GM21515 (cell line): ENCODE measurements around the gene DENND2D.

Experiments used
- ATAC-seq: cut with Tn5 transposase; IDR thresholded peaks from one replicate; pipeline ENCODE4 v1.9.1; 2021; ENCODE audit not compliant: unreplicated experiment

DENND2D gene

GRCh38 chr1:111183308-111184069 lies 17.0 kb downstream of the DENND2D start:
- no peak for ATAC-seq

DNA sequence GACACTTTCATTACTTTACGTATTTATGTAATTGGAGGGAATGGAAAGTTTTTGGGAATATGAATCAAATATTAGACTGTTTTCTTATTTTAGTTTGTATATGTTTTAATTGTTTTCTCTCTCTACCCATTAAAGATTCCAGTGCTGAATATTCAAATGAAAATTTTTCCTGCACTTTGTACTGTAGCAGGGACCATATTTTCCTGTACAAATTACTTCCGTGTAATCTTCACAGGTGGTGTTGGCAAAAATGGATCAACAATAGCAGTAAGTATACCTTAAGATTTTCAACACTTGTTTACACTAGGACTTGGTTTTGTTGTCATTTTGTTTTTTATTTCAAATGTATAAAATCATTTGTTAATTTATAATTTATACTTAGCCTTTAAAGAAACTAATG lies 18.4 kb downstream of the DENND2D start:
- ATAC-seq = no peak

- no peak for ATAC-seq
Measured at GRCh38 chr1:111179968-111180533, 20.4 kb downstream of the DENND2D start.

- no peak for ATAC-seq
Measured at GRCh38 chr1:111176678-111177077, 23.8 kb downstream of the DENND2D start.

- no peak for ATAC-seq
Measured at GRCh38 chr1:111175349-111175748, 25.1 kb downstream of the DENND2D start.

- no peak for ATAC-seq
Measured at GRCh38 chr1:111174070-111174469, 26.4 kb downstream of the DENND2D start.

DNA sequence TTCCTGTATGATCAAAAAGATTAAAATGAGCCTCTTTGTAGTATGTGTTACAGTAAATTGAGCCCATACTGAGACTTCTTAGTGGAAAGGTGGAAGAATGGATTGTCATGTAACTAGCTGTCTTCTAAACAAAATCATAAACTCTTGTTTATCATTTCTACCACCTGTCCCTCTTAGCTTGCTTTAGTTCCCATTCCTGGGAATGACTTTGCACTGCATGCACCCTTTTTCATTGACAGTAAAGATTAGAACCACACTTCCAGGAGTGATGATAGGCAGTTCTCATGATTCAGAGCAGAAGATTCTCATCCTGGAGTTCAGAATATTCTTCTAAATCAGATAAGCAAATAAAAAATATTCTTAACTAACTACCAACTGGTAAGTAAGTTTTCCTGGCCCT lies 28.0 kb downstream of the DENND2D start:
- ATAC-seq = no peak

GRCh38 chr1:111164151-111164550 lies 36.3 kb downstream of the DENND2D start:
- no peak for ATAC-seq

DNA sequence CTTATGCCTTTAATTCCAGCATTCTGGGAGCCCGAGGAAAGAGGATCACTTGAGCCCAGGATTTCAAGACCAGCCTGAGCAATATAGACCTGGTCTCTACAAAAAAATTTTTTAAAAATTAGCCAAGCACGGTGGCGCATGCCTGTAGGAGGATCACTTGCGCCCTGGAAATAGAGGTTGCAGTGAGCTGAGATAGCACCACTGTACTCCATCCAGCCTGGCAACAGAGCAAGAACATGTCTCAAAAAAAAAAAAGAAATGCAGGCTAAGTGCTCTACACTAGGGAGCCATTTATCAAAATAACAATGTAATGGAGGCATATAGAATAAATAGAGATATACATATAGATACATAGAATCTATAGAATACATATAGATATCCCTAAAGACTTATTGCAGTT lies 37.1 kb downstream of the DENND2D start:
- no peak for ATAC-seq

GRCh38 chr1:111162488-111162880 lies 38.0 kb downstream of the DENND2D start:
- ATAC-seq = no peak

- no peak for ATAC-seq
Measured at GRCh38 chr1:111161843-111162487, 38.5 kb downstream of the DENND2D start.

DNA sequence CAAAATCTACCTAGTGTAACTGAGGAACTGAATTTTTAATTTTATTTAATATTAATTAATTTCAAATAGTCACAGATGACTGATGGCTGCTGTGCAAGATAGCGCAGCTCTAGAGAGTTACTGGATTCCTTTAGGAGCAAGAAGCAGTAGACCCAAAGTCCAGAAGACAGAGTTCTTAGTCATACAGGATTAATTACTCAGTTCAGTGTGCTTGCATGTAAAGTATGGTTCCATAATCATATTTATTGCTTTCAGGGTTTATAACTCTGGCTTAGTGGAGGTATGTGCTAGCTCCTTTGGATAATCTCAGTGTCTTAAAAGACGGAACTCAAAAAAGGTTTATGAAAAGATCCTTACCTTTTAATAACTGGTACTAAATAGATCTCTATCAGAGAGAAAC lies 43.0 kb downstream of the DENND2D start:
- no peak for ATAC-seq

DNA sequence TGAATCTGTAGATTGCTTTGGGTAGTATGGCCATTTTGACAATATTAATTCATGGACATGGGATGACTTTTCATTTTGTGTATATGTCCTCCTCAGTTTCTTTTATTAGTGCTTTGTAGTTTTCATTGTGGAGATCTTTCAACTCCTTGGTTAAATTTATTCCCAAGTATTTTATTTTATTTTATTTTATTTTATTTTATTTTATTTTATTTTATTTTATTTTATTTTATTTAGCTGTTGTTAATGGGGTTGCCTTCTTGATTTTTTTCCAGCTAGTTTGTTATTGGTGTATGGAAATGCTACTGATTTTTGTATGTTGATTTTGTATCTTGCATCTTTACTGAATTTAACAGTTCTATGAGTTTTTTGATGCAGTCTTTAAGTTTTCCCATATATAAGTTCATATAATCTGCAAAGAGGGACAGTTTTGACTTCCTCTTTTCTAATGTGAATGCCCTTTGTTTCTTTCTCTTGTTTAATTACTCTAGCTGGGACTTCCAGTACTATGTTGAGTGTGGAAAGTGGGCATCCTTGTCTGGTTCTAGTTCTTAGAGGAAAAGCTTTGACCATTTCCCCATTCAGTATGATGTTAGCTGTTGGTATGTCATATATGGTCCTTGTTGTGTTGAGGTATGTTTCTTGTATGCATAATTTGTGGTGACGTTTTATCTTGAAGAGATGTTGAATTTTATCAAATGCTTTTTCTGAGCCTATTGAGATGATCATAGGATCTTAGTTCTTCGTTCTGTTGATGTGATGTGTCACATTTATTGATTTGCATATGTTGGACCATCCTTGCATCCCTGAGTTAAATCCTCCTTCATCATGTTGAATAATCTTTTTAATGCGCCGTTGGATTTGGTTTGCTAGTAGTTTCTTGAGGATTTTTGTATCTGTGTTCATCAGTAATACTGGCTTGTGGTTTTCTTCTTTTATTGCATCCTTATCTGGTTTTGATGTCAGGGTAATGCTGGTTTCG lies 46.1 kb downstream of the DENND2D start:
- no peak for ATAC-seq

- ATAC-seq = no peak
Measured at GRCh38 chr1:111151838-111152237, 48.6 kb downstream of the DENND2D start.

DNA sequence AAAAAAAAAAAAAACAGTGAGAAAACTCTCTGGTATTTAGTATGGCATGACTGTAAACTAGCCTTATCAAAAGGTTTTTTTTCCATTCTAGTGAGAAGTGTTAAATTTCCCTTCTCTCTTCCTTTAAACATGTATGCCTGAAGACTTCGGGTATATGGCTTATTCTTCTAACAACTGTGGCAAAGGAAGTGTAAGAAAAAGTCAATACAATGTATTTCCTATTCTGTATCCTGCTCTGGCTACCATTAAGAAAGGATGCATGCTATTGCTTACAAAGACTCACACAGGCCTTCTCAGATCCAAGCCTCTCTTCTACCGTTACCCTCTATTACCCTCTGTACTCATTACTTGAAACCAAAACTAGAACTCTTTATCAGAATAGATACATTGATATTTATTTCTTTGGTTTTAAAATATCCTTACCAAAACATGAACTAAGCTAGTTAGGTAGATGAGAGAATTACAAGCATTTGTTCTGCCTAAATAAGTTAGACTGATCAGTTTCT lies 52.0 kb downstream of the DENND2D start:
- peak; percentile 64 for ATAC-seq

DNA sequence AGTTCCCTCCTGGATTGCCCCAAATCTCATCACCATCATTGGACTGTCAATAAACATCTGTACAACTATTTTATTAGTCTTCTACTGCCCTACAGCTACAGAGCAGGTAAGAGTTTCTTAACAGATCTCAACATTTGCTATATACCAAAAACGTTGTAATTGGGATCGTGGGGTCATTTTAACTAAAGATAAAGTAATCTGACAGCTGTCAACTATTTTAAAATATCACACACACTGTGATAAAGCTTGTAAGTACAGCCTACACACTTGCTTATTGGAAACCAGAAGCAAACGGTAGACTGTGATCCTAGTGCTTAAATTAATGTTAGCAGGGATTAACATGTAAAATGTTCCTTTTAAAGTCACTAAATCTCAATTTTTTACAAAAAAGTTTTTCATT lies 52.5 kb downstream of the DENND2D start:
- ATAC-seq = no peak

DNA sequence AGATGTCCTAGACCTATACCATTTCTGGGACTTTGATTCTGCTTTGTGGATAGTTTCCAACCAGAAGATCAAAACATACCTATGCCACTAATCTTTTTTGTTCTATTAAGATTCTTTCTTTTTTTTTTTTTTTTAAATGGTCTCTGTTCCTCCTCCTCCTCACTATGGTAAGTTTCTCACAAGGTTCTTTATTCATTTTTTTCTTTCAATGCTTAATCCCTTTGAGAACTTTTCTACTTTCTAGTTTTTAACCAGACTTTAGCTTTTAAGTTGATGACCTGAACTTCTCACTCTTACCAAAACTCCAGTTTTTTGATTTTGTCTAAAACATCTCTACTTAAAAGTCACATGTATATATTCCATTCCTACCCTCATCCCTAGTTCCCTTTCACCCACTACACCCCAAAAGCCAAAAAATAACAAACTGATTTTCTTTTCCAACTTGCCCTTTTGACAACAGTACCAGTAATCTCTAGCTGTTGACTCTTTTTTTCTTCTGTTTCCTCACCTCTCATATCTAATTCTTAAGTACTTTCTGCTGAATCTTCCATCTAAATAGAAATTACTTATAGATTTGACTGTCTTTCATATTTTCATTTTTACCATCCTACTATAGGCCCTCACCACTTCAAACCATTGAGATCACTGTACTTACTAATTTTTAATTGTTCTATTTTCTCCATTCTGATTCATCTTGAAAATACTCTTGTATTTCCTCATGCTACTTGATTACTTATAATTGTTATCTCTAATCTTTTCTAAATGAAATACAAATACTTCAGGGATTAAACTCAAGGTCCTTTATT lies 54.3 kb downstream of the DENND2D start:
- no peak for ATAC-seq

DNA sequence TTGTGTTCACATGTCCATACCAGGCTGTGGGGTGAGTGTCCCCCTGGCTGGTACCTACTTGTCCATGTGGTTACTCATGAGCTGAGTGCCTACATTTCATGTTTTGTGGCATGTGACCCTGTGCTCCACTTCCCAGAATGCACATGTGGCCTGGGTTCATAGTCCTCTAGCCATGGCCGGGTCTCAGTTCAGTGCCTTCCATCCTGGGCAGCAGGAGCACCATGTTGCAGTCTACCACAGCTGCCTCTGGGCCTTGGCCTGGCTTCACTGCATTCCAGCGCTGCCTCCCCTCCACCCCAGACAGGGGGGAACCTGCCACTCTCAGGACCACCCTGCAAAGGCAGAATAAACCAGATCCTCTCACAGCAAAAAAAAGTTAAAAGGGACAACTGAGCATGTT lies 54.9 kb downstream of the DENND2D start:
- ATAC-seq = no peak

DNA sequence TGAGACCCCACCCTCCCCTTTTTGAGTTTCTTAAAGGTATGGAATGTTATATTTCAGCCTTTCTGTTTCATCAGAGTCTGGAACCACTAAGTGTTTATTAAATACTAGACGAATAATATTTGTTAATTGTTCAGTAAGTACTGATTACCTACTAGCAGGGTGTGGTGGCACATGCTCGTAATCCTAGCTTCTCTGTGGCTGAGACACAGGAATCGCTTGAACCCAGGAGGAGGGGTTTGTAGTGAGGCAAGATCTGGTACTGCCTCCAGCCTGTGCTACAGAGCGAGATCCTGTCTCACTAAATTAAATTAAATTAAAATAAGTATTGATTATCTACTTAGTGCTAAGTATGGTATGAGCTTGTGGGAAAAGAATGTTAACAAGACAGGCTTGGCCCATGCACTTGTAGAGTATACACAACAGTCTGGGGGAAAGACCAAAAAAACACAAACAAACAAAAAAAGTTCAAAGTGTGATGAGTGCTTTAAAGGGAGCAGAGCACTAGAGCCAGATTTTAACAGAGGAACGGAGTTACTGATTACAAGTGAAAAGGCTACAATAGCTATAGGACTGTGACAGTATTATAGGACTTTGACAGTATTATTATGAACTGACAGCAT lies 58.0 kb downstream of the DENND2D start:
- no peak for ATAC-seq
